ENCODE measurements around the gene CDHR2.

CDHR2 gene

GRCh38 chr5:176608937-176609723 is 60.0 kb downstream of the CDHR2 start:
- Histone ChIP-seq H3K9me3 (no peaks in the 10 kb centered on the region), H3K4me1 (peaks cover 0 to 14% (median 11%) of the 10 kb centered on the region in 4 donors), H3K27me3 (peaks cover 0 to 81% of the 10 kb centered on the region in 2 donors), H3K4me3 (peak overlapping the region; percentile 45 to 62), H3K27ac (no peak overlapping the region), H3K36me3 (no peaks in the 10 kb centered on the region)
- DNase-seq = no peak
- TF ChIP-seq CTCF (IDR thresholded peaks at IDR 0.05) = no peak
- intact Hi-C loops (cut with DNase I; ENCODE audit: low total_unique reads) = no loop called here

GRCh38 chr5:176609724-176610434 is 60.7 kb downstream of the CDHR2 start, which contains the start of gene GPRIN1:
Gene GPRIN1 (minus strand): TSS chr5:176610156. CDS start chr5:176599834, 10,322 bp downstream.
- DNase-seq = no peak
- H3K36me3 ChIP-seq = no peaks in the 10 kb centered on the region
- TF ChIP-seq CTCF (IDR thresholded peaks at IDR 0.05) = no peak
- H3K27me3 ChIP-seq = peaks cover 0 to 82% of the 10 kb centered on the region in 2 donors
- intact Hi-C loops (cut with DNase I; ENCODE audit: low total_unique reads) = no loop called here
- H3K4me1 ChIP-seq = peaks cover 0 to 14% (median 11%) of the 10 kb centered on the region in 4 donors
- H3K4me3 ChIP-seq = peak within 1 kb of the TSS; percentile 45 to 62
- H3K9me3 ChIP-seq = no peaks in the 10 kb centered on the region
- no peak within 1 kb of the TSS for H3K27ac ChIP-seq

GRCh38 chr5:176610435-176610773 is 61.3 kb downstream of the CDHR2 start:
- Histone ChIP-seq H3K4me1 (peaks cover 0 to 14% (median 11%) of the 10 kb centered on the region in 4 donors), H3K27me3 (peaks cover 0 to 84% of the 10 kb centered on the region in 2 donors), H3K4me3 (peak overlapping the region; percentile 45 to 62), H3K9me3 (no peaks in the 10 kb centered on the region), H3K27ac (no peak overlapping the region), H3K36me3 (no peaks in the 10 kb centered on the region)
- intact Hi-C loops (cut with DNase I; ENCODE audit: low total_unique reads) = no loop called here
- no peak for DNase-seq
- no peak for TF ChIP-seq CTCF (IDR thresholded peaks at IDR 0.05)

GRCh38 chr5:176611435-176611834 is 62.3 kb downstream of the CDHR2 start:
- no peak overlapping the region for H3K27ac ChIP-seq
- no peak for TF ChIP-seq CTCF (IDR thresholded peaks at IDR 0.05)
- no peak overlapping the region for H3K4me3 ChIP-seq
- peak; percentile 43 to 76 for DNase-seq
- no peaks in the 10 kb centered on the region for H3K36me3 ChIP-seq
- peaks cover 0 to 14% (median 11%) of the 10 kb centered on the region in 4 donors for H3K4me1 ChIP-seq
- intact Hi-C loops (cut with DNase I; ENCODE audit: low total_unique reads) = no loop called here
- peaks cover 0 to 89% of the 10 kb centered on the region in 2 donors for H3K27me3 ChIP-seq
- H3K9me3 ChIP-seq = no peaks in the 10 kb centered on the region

- H3K27me3 ChIP-seq = peaks cover 0 to 89% of the 10 kb centered on the region in 2 donors
- no peak overlapping the region for H3K27ac ChIP-seq
- no peaks in the 10 kb centered on the region for H3K36me3 ChIP-seq
- intact Hi-C loops (cut with DNase I; ENCODE audit: low total_unique reads) = no loop called here
- DNase-seq = no peak
- H3K4me1 ChIP-seq = peaks cover 0 to 14% (median 11%) of the 10 kb centered on the region in 4 donors
- no peak for TF ChIP-seq CTCF (IDR thresholded peaks at IDR 0.05)
- no peaks in the 10 kb centered on the region for H3K9me3 ChIP-seq
- H3K4me3 ChIP-seq = no peak overlapping the region
These were observed 62.9 kb downstream of the CDHR2 start for GRCh38 chr5:176612008-176612407.
